WTC11 (cell line): ENCODE measurements around the gene PRDM1. TPM values are rescaled to one million over a fixed set of nuclear protein-coding genes. Genes with fewer than 3 reads are reported as not detected.

Experiments
- ATAC-seq: fragments of 200-7000 bp; cut with Tn5 transposase; 2 replicates; pipeline ENCODE4 v1.10.0; 2021; ENCODE audit warnings: mild to moderate bottlenecking, moderate library complexity
- CTCF ChIA-PET: fragments of 300-600 bp; sonication (Branson Sonifier 250); formaldehyde crosslinking; loops from one replicate; lab custom pipeline; 2021; ENCODE audit warnings: antibody characterized with exemption; lab: Charles Lee
- POLR2A ChIA-PET: fragments of 350-600 bp; sonication (Branson Sonifier 250); formaldehyde crosslinking; loops from one replicate; lab custom pipeline; 2021; ENCODE audit warnings: antibody characterized with exemption; lab: Charles Lee
- DNase-seq: peaks from one replicate; pipeline ENCODE4 v3.0.0; 2021; ENCODE audit warnings: low spot score
- H3K27ac Mint-ChIP-seq: 2 replicates; pipeline ENCODE4 v1.8.0; 2021; ENCODE audit warnings: mixed read lengths
- H3K27me3 Mint-ChIP-seq: 2 replicates; pipeline ENCODE4 v1.8.0; 2021; ENCODE audit warnings: low read depth, mild to moderate bottlenecking, moderate library complexity, mixed read lengths
- H3K36me3 Mint-ChIP-seq: 2 replicates; pipeline ENCODE4 v1.8.0; 2021; ENCODE audit warnings: mixed read lengths
- H3K4me1 Mint-ChIP-seq: 2 replicates; pipeline ENCODE4 v1.8.0; 2022; ENCODE audit warnings: mixed read lengths
- H3K4me3 Mint-ChIP-seq: 2 replicates; pipeline ENCODE4 v1.8.0; 2021; ENCODE audit warnings: mild to moderate bottlenecking, moderate library complexity, mixed read lengths
- H3K9me3 Mint-ChIP-seq: 2 replicates; pipeline ENCODE4 v1.8.0; 2021; ENCODE audit warnings: mixed read lengths
- FOXP1 ChIP-seq: sonication (generic); formaldehyde crosslinking; IDR thresholded peaks from 2 replicates; pipeline ENCODE4 v1.8.0; 2022; ENCODE audit warnings: missing genetic modification reagents, mild to moderate bottlenecking, moderate library complexity, borderline replicate concordance
- HMGA2 ChIP-seq: fragments of 250-450 bp; sonication (Bioruptor Pico); IDR thresholded peaks from 2 replicates; pipeline ENCODE4 v1.4.0; 2021; ENCODE audit warnings: mild to moderate bottlenecking, moderate library complexity
- MYBL2 ChIP-seq: sonication (generic); formaldehyde crosslinking; IDR thresholded peaks from 2 replicates; pipeline ENCODE4 v1.8.1; 2023; ENCODE audit warnings: mild to moderate bottlenecking, moderate library complexity, missing genetic modification reagents
- NFE2L1 ChIP-seq: sonication (generic); formaldehyde crosslinking; IDR thresholded peaks from 2 replicates; pipeline ENCODE4 v1.8.1; 2023; ENCODE audit warnings: missing genetic modification reagents
- RELA ChIP-seq: sonication (generic); formaldehyde crosslinking; IDR thresholded peaks from 2 replicates; pipeline ENCODE4 v1.8.1; 2022; ENCODE audit warnings: missing genetic modification reagents, mild to moderate bottlenecking, borderline replicate concordance
- RORB ChIP-seq: fragments of 250-450 bp; sonication (Bioruptor Pico); IDR thresholded peaks from 2 replicates; pipeline ENCODE4 v1.9.0; 2021; ENCODE audit warnings: mild to moderate bottlenecking
- SMAD4 ChIP-seq: sonication (generic); formaldehyde crosslinking; IDR thresholded peaks from 2 replicates; pipeline ENCODE4 v1.8.0; 2022; ENCODE audit warnings: mild to moderate bottlenecking, missing genetic modification reagents
- ZNF219 ChIP-seq: sonication (generic); formaldehyde crosslinking; IDR thresholded peaks from 2 replicates; pipeline ENCODE4 v1.8.0; 2023; ENCODE audit warnings: missing genetic modification reagents, mild to moderate bottlenecking, borderline replicate concordance
- total RNA-seq: library from RNA; stranded (reverse); gene quantifications from 3 replicates; pipeline ENCODE4 v1.2.3, GENCODE V29; 2021
- TF ChIP-seq, protein P1 (sequence below): sonication (generic); formaldehyde crosslinking; conservative IDR thresholded peaks from 2 replicates; pipeline ENCODE4 v1.8.1; 2023; ENCODE audit warnings: mild to moderate bottlenecking, low read depth, missing genetic modification reagents, moderate library complexity
- TF ChIP-seq, protein P2 (sequence below): sonication (generic); formaldehyde crosslinking; IDR thresholded peaks from 2 replicates; pipeline ENCODE4 v1.8.0; 2022; ENCODE audit warnings: mild to moderate bottlenecking, missing genetic modification reagents
- TF ChIP-seq, protein P3 (sequence below): fragments of 250-450 bp; sonication (Bioruptor Pico); IDR thresholded peaks from 2 replicates; pipeline ENCODE4 v2.1.2; 2022; ENCODE audit warnings: mild to moderate bottlenecking, moderate library complexity
- TF ChIP-seq, protein P4 (sequence below): fragments of 250-450 bp; sonication (Bioruptor Pico); IDR thresholded peaks from 2 replicates; pipeline ENCODE4 v1.8.0; 2021; ENCODE audit warnings: mild to moderate bottlenecking
- TF ChIP-seq, protein P5 (sequence below): fragments of 200-600 bp; IDR thresholded peaks from 2 replicates; pipeline ENCODE4 v1.8.0; 2022; ENCODE audit warnings: antibody characterized with exemption
- TF ChIP-seq, protein P6 (sequence below): sonication (generic); formaldehyde crosslinking; IDR thresholded peaks from 2 replicates; pipeline ENCODE4 v1.8.0; 2022; ENCODE audit warnings: mild to moderate bottlenecking, missing genetic modification reagents

PRDM1 gene
- total RNA-seq, 1 experiment from 2014 or later = 1.8 TPM

DNA sequence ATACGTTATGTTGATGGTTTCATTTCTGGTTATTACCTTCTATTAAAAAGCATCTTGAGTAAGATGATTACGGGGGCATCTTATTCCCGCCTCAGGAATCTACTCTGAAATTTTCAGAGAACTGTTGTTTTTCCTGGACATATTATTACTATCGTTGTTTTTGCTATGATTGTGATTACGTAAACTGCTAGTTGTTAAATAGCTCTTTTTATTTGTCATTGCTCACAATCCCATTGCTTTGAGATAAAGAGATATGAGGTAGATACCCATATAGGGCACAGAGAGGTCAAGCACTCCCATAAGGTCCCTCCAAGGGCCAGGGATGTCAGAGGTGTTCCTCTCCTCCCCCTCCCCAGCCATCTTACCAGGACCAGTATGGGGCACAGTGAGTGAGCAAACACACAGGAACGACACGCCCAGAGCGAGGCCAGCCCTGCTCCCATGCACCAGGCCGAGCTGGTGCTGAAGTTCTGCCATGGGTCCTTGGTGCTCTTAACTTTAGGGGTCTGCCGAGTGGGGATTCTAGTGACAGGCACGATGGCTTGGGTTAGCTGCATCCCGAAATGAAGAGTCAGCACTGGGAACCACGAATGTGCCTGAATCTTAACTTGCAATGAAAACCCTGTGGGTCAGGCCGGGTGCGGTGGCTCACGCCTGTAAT lies 49.9 kb downstream of the PRDM1 start:
- peaks cover 3% of the 10 kb centered on the region for H3K9me3 Mint-ChIP-seq
- H3K27me3 Mint-ChIP-seq = no peaks in the 10 kb centered on the region; the same call in 1 of the 2 replicates
- H3K4me3 Mint-ChIP-seq = no peak overlapping the region
- POLR2A ChIA-PET = no interaction called here
- DNase-seq (no peak), ATAC-seq (no peak)
- H3K4me1 Mint-ChIP-seq = peaks cover 4% of the 10 kb centered on the region; the same call in 1 of the 2 replicates
- no peaks in the 10 kb centered on the region for H3K36me3 Mint-ChIP-seq
- CTCF ChIA-PET = interaction anchor here (1.1 kb wide), 1 partner anchor 48 kb away, joined by 5 read pairs; no protein-coding TSS in a partner anchor
- no peak overlapping the region for H3K27ac Mint-ChIP-seq
- TF ChIP-seq SMAD4 = no peak
- no peak for TF ChIP-seq FOXP1
- TF ChIP-seq, protein P1, sequence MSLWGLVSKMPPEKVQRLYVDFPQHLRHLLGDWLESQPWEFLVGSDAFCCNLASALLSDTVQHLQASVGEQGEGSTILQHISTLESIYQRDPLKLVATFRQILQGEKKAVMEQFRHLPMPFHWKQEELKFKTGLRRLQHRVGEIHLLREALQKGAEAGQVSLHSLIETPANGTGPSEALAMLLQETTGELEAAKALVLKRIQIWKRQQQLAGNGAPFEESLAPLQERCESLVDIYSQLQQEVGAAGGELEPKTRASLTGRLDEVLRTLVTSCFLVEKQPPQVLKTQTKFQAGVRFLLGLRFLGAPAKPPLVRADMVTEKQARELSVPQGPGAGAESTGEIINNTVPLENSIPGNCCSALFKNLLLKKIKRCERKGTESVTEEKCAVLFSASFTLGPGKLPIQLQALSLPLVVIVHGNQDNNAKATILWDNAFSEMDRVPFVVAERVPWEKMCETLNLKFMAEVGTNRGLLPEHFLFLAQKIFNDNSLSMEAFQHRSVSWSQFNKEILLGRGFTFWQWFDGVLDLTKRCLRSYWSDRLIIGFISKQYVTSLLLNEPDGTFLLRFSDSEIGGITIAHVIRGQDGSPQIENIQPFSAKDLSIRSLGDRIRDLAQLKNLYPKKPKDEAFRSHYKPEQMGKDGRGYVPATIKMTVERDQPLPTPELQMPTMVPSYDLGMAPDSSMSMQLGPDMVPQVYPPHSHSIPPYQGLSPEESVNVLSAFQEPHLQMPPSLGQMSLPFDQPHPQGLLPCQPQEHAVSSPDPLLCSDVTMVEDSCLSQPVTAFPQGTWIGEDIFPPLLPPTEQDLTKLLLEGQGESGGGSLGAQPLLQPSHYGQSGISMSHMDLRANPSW (CRISPR knock-in tag) = no peak
- TF ChIP-seq RORB (CRISPR knock-in tag) = no peak
- TF ChIP-seq, protein P2, sequence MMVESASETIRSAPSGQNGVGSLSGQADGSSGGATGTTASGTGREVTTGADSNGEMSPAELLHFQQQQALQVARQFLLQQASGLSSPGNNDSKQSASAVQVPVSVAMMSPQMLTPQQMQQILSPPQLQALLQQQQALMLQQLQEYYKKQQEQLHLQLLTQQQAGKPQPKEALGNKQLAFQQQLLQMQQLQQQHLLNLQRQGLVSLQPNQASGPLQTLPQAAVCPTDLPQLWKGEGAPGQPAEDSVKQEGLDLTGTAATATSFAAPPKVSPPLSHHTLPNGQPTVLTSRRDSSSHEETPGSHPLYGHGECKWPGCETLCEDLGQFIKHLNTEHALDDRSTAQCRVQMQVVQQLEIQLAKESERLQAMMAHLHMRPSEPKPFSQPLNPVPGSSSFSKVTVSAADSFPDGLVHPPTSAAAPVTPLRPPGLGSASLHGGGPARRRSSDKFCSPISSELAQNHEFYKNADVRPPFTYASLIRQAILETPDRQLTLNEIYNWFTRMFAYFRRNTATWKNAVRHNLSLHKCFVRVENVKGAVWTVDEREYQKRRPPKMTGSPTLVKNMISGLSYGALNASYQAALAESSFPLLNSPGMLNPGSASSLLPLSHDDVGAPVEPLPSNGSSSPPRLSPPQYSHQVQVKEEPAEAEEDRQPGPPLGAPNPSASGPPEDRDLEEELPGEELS (CRISPR knock-in tag) = no peak
- TF ChIP-seq, protein P3, sequence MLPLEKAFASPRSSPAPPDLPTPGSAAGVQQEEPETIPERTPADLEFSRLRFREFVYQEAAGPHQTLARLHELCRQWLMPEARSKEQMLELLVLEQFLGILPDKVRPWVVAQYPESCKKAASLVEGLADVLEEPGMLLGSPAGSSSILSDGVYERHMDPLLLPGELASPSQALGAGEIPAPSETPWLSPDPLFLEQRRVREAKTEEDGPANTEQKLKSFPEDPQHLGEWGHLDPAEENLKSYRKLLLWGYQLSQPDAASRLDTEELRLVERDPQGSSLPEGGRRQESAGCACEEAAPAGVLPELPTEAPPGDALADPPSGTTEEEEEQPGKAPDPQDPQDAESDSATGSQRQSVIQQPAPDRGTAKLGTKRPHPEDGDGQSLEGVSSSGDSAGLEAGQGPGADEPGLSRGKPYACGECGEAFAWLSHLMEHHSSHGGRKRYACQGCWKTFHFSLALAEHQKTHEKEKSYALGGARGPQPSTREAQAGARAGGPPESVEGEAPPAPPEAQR (CRISPR knock-in tag) = no peak
- no peak for TF ChIP-seq ZNF219 (CRISPR knock-in tag)
- TF ChIP-seq, protein P4, sequence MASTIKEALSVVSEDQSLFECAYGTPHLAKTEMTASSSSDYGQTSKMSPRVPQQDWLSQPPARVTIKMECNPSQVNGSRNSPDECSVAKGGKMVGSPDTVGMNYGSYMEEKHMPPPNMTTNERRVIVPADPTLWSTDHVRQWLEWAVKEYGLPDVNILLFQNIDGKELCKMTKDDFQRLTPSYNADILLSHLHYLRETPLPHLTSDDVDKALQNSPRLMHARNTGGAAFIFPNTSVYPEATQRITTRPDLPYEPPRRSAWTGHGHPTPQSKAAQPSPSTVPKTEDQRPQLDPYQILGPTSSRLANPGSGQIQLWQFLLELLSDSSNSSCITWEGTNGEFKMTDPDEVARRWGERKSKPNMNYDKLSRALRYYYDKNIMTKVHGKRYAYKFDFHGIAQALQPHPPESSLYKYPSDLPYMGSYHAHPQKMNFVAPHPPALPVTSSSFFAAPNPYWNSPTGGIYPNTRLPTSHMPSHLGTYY (CRISPR knock-in tag) = no peak
- TF ChIP-seq MYBL2 (CRISPR knock-in tag) = no peak
- TF ChIP-seq, all 79 proteins: peak for 0

DNA sequence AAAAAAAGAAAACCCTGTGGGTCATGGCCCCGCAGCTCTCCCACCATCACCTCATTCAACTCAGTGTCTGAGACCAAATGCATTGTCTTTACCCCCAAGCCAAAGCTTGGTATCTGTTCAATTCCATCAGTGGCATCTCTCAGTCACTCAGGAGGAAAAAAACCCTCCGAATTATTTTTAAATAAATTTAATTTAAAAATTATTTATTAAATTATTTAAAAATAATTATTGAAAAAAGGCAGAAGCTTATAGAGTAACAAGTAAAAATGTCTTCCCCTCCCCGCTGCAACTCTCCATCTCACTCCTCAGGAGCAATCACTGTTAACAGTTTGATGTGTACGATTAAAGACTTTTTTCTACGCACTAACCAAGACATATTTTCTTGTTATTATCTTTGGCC lies 50.7 kb downstream of the PRDM1 start:
- ChIA-PET POLR2A (no interaction called here), CTCF (interaction anchor here (1.1 kb wide), 1 partner anchor 49 kb away, joined by 5 read pairs; no protein-coding TSS in a partner anchor)
- H3K27me3 Mint-ChIP-seq = no peaks in the 10 kb centered on the region; the same call in 1 of the 2 replicates
- H3K27ac Mint-ChIP-seq = no peak overlapping the region
- TF ChIP-seq HMGA2 (peak; percentile 91), ZNF219 (CRISPR knock-in tag) (no peak)
- TF ChIP-seq, all 79 proteins: peak for 1
- DNase-seq (no peak), ATAC-seq (no peak)
- Mint-ChIP-seq H3K9me3 (peaks cover 3% of the 10 kb centered on the region), H3K4me1 (peaks cover 7% of the 10 kb centered on the region), H3K36me3 (no peaks in the 10 kb centered on the region), H3K4me3 (no peak overlapping the region)

DNA sequence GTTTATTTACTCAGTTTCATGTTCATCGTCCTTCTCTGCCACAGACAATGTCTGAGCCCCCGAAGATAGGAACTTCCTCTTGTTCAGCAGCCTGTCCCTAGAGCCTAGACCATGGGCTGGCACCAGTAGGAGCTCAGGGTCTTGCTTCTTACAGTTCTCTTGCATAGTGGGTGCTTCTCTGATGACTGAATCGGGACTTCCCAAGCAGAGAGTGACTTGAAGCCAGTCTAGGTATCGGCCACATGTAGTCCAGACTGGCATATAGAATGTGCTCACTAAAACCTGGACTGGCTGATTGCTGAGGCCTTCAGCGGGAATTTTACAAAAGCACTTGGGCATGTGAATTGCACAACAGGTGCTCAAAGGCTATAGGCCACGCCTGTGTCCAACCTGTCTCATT lies 52.0 kb downstream of the PRDM1 start:
- ChIA-PET POLR2A (no interaction called here), CTCF (no interaction called here)
- DNase-seq (no peak), ATAC-seq (no peak)
- TF ChIP-seq, protein P5, sequence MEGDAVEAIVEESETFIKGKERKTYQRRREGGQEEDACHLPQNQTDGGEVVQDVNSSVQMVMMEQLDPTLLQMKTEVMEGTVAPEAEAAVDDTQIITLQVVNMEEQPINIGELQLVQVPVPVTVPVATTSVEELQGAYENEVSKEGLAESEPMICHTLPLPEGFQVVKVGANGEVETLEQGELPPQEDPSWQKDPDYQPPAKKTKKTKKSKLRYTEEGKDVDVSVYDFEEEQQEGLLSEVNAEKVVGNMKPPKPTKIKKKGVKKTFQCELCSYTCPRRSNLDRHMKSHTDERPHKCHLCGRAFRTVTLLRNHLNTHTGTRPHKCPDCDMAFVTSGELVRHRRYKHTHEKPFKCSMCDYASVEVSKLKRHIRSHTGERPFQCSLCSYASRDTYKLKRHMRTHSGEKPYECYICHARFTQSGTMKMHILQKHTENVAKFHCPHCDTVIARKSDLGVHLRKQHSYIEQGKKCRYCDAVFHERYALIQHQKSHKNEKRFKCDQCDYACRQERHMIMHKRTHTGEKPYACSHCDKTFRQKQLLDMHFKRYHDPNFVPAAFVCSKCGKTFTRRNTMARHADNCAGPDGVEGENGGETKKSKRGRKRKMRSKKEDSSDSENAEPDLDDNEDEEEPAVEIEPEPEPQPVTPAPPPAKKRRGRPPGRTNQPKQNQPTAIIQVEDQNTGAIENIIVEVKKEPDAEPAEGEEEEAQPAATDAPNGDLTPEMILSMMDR = no peak
- TF ChIP-seq NFE2L1 (CRISPR knock-in tag) = no peak
- no peak for TF ChIP-seq RELA (CRISPR knock-in tag)
- TF ChIP-seq, protein P6, sequence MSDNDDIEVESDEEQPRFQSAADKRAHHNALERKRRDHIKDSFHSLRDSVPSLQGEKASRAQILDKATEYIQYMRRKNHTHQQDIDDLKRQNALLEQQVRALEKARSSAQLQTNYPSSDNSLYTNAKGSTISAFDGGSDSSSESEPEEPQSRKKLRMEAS (CRISPR knock-in tag) = no peak
- H3K9me3 Mint-ChIP-seq = peaks cover 3% of the 10 kb centered on the region
- no peak overlapping the region for H3K4me3 Mint-ChIP-seq
- peaks cover 20% of the 10 kb centered on the region for H3K4me1 Mint-ChIP-seq
- no peak overlapping the region for H3K27ac Mint-ChIP-seq
- no peaks in the 10 kb centered on the region for H3K27me3 Mint-ChIP-seq
- no peaks in the 10 kb centered on the region for H3K36me3 Mint-ChIP-seq
